Measurements from ENCODE around the gene MESP1.

- TF ChIP-seq YY1 (IDR thresholded peaks at IDR 0.05; ENCODE audit: insufficient read depth, insufficient read length) (no peak), SUZ12 (IDR thresholded peaks at IDR 0.05; ENCODE audit: extremely low read depth, insufficient read depth, insufficient read length) (no peak), ZNF274 (IDR thresholded peaks at IDR 0.05; ENCODE audit: low read depth, low read length) (no peak)
Measured at GRCh38 chr15:89769366-89769765, 18.3 kb upstream of the MESP1 start.

All from NT2/D1 (cell line).